Smooth muscle cell of trachea (primary cell): ENCODE data around the gene NMU. TPM values are rescaled to one million over a fixed set of nuclear protein-coding genes. Genes with fewer than 3 reads are reported as not detected.

Source experiments
- total RNA-seq: library from RNA; depleted of rRNA; stranded (reverse); fragments of >200 nt; gene quantifications from 2 replicates; pipeline ENCODE4 v1.2.1, GENCODE V29; 2014

NMU gene, protein sequence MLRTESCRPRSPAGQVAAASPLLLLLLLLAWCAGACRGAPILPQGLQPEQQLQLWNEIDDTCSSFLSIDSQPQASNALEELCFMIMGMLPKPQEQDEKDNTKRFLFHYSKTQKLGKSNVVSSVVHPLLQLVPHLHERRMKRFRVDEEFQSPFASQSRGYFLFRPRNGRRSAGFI
- not detected in 2 replicates for total RNA-seq

DNA sequence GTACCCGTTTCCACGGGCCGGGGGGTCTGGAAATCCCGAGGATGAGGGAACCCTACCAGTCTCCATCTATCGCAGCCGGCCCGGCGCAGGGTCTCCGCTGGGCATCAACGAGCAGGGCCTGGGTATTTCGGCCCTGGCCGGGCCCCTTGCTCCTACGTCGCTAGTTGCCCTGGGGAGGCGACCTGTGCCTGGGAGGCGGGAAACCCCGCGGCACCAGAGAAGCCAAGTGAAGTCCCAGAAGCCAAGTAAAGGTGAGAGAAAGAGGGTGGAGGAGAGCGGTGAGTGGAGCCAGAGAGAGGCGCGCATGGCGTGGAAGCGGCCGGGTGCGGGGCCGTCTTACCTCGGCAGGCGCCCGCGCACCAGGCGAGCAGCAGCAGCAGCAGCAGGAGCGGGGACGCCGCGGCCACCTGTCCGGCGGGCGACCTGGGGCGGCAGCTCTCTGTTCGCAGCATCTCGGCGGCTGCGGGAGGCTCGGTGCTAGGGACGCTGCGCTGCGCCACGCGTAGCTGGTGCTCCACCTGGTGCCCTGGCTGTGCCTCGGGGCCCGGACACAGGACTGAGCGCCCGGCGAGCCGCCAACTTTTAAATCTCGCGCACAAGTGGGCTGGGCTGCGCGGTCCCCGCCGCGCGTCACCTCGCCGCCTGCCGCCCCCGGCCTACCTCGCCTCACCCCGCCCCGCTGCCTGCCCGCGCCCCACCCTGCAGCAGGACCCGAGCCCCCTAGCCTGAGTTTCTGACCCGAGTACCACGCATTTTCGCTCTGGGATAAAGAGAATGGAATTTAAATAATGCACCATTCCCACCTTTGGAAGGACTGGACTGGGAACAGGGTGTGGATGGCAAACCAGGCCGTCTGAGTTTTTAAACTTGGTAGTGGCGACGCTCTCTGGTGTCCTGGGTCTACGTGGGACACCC, at the start of gene NMU:
TSS of gene NMU (minus strand) at position 558 of the 915 bp plus-strand sequence. CDS start at position 452, 106 bp downstream.

DNA sequence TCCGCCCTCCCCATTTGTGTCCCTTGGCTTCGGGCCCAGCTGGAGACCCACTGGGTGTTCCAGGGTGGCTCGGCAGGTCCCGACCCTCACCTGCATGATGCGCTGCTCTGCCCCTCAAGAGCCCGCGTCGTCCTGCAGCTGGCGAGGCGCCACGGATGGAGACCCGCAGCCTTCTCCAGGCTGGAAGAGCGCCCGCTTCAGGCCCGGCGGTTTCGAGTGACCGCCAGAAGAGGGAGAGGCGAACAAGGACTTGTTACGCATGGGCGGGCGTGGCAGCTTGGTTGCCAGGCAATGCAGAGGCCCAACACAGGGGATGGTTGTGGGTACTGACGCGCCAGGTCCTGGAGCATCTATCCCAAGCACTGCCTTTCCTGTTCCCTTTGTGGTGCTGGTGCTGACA, 44.1 kb downstream of the NMU start, which contains the start of gene PDCL2:
TSS of gene PDCL2 (minus strand) at position 232 of the 400 bp plus-strand sequence. CDS start at position 96, 136 bp downstream.

DNA sequence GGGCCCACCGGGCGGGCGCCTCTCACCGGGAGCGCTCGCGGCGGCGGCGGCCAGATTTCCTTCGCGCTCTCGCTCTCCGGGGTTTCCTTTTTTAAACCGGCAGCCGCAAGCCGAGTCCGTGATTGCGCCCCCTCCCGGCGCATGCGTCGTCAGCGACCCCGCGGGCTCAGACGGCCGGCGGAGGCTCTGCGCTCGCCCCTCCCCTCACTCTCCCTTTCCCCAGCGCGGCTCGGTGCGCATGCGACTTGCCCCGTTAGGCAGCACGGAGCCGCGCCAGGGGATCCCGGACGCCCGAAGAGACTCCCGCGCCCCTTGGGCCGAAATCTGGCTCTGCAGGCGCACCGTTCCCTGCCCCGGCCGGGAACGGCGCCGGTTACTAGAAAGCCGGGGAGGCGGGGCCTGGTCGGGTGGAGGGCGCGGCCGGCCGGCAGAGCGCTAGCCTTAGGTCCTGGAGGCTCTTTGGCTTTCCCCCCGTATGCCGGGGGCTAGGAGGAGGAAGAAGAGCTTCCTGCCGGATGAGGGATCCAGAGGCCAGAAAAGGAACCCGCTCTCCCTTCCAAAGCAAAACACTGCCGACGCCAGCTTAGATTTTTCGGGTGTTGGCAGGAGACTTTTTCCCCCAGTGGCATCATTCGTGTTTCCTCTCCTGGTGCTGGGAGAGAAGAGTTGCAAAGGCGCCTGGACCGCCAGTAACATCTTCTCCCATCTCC, 89.2 kb downstream of the NMU start, which contains the start of gene CLOCK:
TSS of gene CLOCK (minus strand) at position 154 of the 710 bp plus-strand sequence. CDS start 64,124 bp downstream, outside the sequence.

Other genes with a start within 250 kb of the NMU start
- gene TMEM165, start 240.3 kb downstream of the NMU start, total RNA-seq: 109 and 134 TPM in 2 replicates
- gene CLOCK, start 89.4 kb downstream of the NMU start, total RNA-seq: 13.7 and 19.1 TPM in 2 replicates
- gene PDCL2, start 44.1 kb downstream of the NMU start, total RNA-seq: not detected in 2 replicates
- not detected in 2 replicates for gene EXOC1L, start 183.5 kb upstream of the NMU start, total RNA-seq
- 63.5 and 75.2 TPM in 2 replicates for gene EXOC1, start 217.3 kb upstream of the NMU start, total RNA-seq